Mesenteric fat pad (tissue), 1 donor: Measurements from ENCODE around the gene BAZ2A. TPM values are rescaled to one million over a fixed set of nuclear protein-coding genes. Genes with fewer than 3 reads are reported as not detected.
"Not testable (repeated sequence)": the region's sequence is repeated elsewhere in the genome, so short reads cannot be mapped to it uniquely, and the experiment has no call there.

Experiments used
- DNase-seq: peaks from one replicate; pipeline ENCODE4 v3.0.0-alpha.2; 2020; ENCODE audit warnings: low spot score
- long read RNA-seq: library from polyadenylated mRNA; unstranded; transcript quantifications from one replicate; pipeline ENCODE4 v2.0.0, GENCODE V29; 2020
- total RNA-seq: library from RNA; stranded (reverse); fragmentation: NEBNext Ultra II Directional; extraction: Animal tissue kit (Norgen Biotek cat#: 25700); gene quantifications from one replicate; pipeline ENCODE4 v1.2.1, GENCODE V29; 2021
- donor health status: DM: yes; HTN: yes; CAD: no.

The BAZ2A gene
- 81.2 TPM for total RNA-seq
- long read RNA-seq, partial matches to known transcripts = 32 of 50 reads
- long read RNA-seq, other reads (novel, unspliced or antisense) = 18 of 50 reads

- DNase-seq = peak; percentile 95
Measured at GRCh38 chr12:56630180-56630632, at the start of gene BAZ2A. Gene BAZ2A (minus strand): TSS chr12:56630326. CDS start chr12:56617530, 12,796 bp downstream.

- peak; percentile 47 for DNase-seq
Measured at GRCh38 chr12:56678852-56679251, 48.7 kb upstream of the BAZ2A start.

GRCh38 chr12:56677680-56678079, 47.6 kb upstream of the BAZ2A start:
- no peak for DNase-seq

- DNase-seq = peak; percentile 39
Measured at GRCh38 chr12:56676851-56677580, 46.9 kb upstream of the BAZ2A start.

- DNase-seq = no peak
Measured at GRCh38 chr12:56671608-56672007, 41.5 kb upstream of the BAZ2A start.

- peak; percentile 22 for DNase-seq
Measured at GRCh38 chr12:56670836-56671235, 40.7 kb upstream of the BAZ2A start.

GRCh38 chr12:56668197-56668457, 38.0 kb upstream of the BAZ2A start:
- DNase-seq = no peak

- DNase-seq = no peak
Measured at GRCh38 chr12:56661979-56662638, 32.0 kb upstream of the BAZ2A start.

- DNase-seq = no peak
Measured at GRCh38 chr12:56661560-56661959, 31.4 kb upstream of the BAZ2A start.

GRCh38 chr12:56658921-56659320, 28.8 kb upstream of the BAZ2A start:
- no peak for DNase-seq

- DNase-seq = peak; percentile 33
Measured at GRCh38 chr12:56657416-56658379, 27.6 kb upstream of the BAZ2A start.

- not testable (repeated sequence) for DNase-seq
Measured at GRCh38 chr12:56653781-56654180, 23.7 kb upstream of the BAZ2A start.

- not testable (repeated sequence) for DNase-seq
Measured at GRCh38 chr12:56648023-56648422, 17.9 kb upstream of the BAZ2A start.

- DNase-seq = peak; percentile 94
Measured at GRCh38 chr12:56645717-56646446, 15.8 kb upstream of the BAZ2A start, which contains the start of gene ATP5F1B. Gene ATP5F1B (minus strand): TSS chr12:56645984. CDS start chr12:56645963, 21 bp downstream.

- peak; percentile 74 for DNase-seq
Measured at GRCh38 chr12:56645201-56645716, 15.1 kb upstream of the BAZ2A start.

- DNase-seq = no peak
Measured at GRCh38 chr12:56644654-56645053, 14.5 kb upstream of the BAZ2A start.

GRCh38 chr12:56641219-56641618, 11.1 kb upstream of the BAZ2A start:
- DNase-seq = no peak

- DNase-seq = no peak
Measured at GRCh38 chr12:56637621-56638020, 7.5 kb upstream of the BAZ2A start.

- DNase-seq = peak; percentile 99
Measured at GRCh38 chr12:56636675-56637540, 6.8 kb upstream of the BAZ2A start.
